KOPT-K1 (cell line): ENCODE measurements around the gene PWWP2A.

Source experiments
- H3K27ac ChIP-seq: fragments of 200-600 bp; sonication (generic); 2 replicates; pipeline ENCODE4 v1.5.1; 2016; ENCODE audit warnings: antibody characterized with exemption, mild to moderate bottlenecking, low read depth, low read length; ENCODE audit not compliant: poor library complexity, severe bottlenecking
- H3K36me3 ChIP-seq: fragments of 200-600 bp; sonication (generic); 2 replicates; pipeline ENCODE4 v1.5.1; 2017; ENCODE audit warnings: antibody characterized with exemption, mild to moderate bottlenecking, low read length, moderate library complexity; ENCODE audit not compliant: insufficient read depth
- H3K9me3 ChIP-seq: fragments of 200-600 bp; sonication (generic); 2 replicates; pipeline ENCODE4 v1.5.1; 2017; ENCODE audit warnings: antibody characterized with exemption, low read length, mild to moderate bottlenecking; ENCODE audit not compliant: insufficient read depth, poor library complexity, severe bottlenecking

PWWP2A gene

GRCh38 chr5:160096178-160096577 is 23.1 kb downstream of the PWWP2A start:
- H3K36me3 ChIP-seq = peaks cover 66% of the 10 kb centered on the region
- H3K9me3 ChIP-seq = no peaks in the 10 kb centered on the region
- no peak overlapping the region for H3K27ac ChIP-seq

GRCh38 chr5:160092960-160093707 is 26.1 kb downstream of the PWWP2A start:
- no peaks in the 10 kb centered on the region for H3K9me3 ChIP-seq
- H3K27ac ChIP-seq = no peak overlapping the region
- H3K36me3 ChIP-seq = peaks cover 54% of the 10 kb centered on the region

GRCh38 chr5:160092514-160092913 is 26.7 kb downstream of the PWWP2A start:
- no peak overlapping the region for H3K27ac ChIP-seq
- H3K9me3 ChIP-seq = no peaks in the 10 kb centered on the region
- H3K36me3 ChIP-seq = peaks cover 54% of the 10 kb centered on the region

- Histone ChIP-seq H3K9me3 (no peaks in the 10 kb centered on the region), H3K27ac (no peak overlapping the region)
Observed at GRCh38 chr5:160090059-160090458, 29.2 kb downstream of the PWWP2A start.

GRCh38 chr5:160089531-160089930 is 29.7 kb downstream of the PWWP2A start:
- H3K9me3 ChIP-seq = no peaks in the 10 kb centered on the region
- H3K27ac ChIP-seq = no peak overlapping the region
- peaks cover 40% of the 10 kb centered on the region for H3K36me3 ChIP-seq

More at GRCh38 chr5:160090059-160090458, 29.2 kb downstream of the PWWP2A start:
- peaks cover 45% of the 10 kb centered on the region for H3K36me3 ChIP-seq

- Histone ChIP-seq H3K27ac (no peak overlapping the region), H3K36me3 (peaks cover 32% of the 10 kb centered on the region), H3K9me3 (no peaks in the 10 kb centered on the region)
Observed at GRCh38 chr5:160088805-160089204, 30.4 kb downstream of the PWWP2A start.

- H3K36me3 ChIP-seq = peaks cover 16% of the 10 kb centered on the region
- no peak overlapping the region for H3K27ac ChIP-seq
- no peaks in the 10 kb centered on the region for H3K9me3 ChIP-seq
Observed at GRCh38 chr5:160087199-160087598, 32.1 kb downstream of the PWWP2A start.

GRCh38 chr5:160084144-160084543 is 35.1 kb downstream of the PWWP2A start:
- no peaks in the 10 kb centered on the region for H3K9me3 ChIP-seq
- H3K27ac ChIP-seq = no peak overlapping the region
- peaks cover 2% of the 10 kb centered on the region; the same call in 1 of the 2 replicates for H3K36me3 ChIP-seq

- Histone ChIP-seq H3K27ac (no peak overlapping the region), H3K36me3 (no peaks in the 10 kb centered on the region), H3K9me3 (no peaks in the 10 kb centered on the region)
Observed at GRCh38 chr5:160083501-160083900, 35.7 kb downstream of the PWWP2A start.

GRCh38 chr5:160082614-160083500 is 36.4 kb downstream of the PWWP2A start:
- H3K27ac ChIP-seq = no peak overlapping the region
- H3K36me3 ChIP-seq = no peaks in the 10 kb centered on the region
- H3K9me3 ChIP-seq = no peaks in the 10 kb centered on the region

GRCh38 chr5:160081495-160081894 is 37.8 kb downstream of the PWWP2A start:
- H3K27ac ChIP-seq = no peak overlapping the region
- H3K9me3 ChIP-seq = no peaks in the 10 kb centered on the region
- no peaks in the 10 kb centered on the region for H3K36me3 ChIP-seq

GRCh38 chr5:160079753-160080152 is 39.5 kb downstream of the PWWP2A start:
- Histone ChIP-seq H3K27ac (no peak overlapping the region), H3K9me3 (no peaks in the 10 kb centered on the region), H3K36me3 (no peaks in the 10 kb centered on the region)

- Histone ChIP-seq H3K36me3 (no peaks in the 10 kb centered on the region), H3K27ac (no peak overlapping the region), H3K9me3 (no peaks in the 10 kb centered on the region)
Observed at GRCh38 chr5:160076997-160077396, 42.3 kb downstream of the PWWP2A start.

- Histone ChIP-seq H3K36me3 (peaks cover 6% of the 10 kb centered on the region; the same call in 1 of the 2 replicates), H3K27ac (no peak overlapping the region), H3K9me3 (no peaks in the 10 kb centered on the region)
Observed at GRCh38 chr5:160075073-160075472, 44.2 kb downstream of the PWWP2A start.

- Histone ChIP-seq H3K36me3 (peaks cover 15% of the 10 kb centered on the region; the same call in 1 of the 2 replicates), H3K9me3 (no peaks in the 10 kb centered on the region), H3K27ac (no peak overlapping the region)
Observed at GRCh38 chr5:160071916-160072315, 47.3 kb downstream of the PWWP2A start.
